SJSA1 (cell line): ENCODE data around the gene HNRNPH1. TPM values are rescaled to one million over a fixed set of nuclear protein-coding genes. Genes with fewer than 3 reads are reported as not detected.

Experiments used
- total RNA-seq: library from RNA; depleted of rRNA; stranded (reverse); fragments of >200 nt; shearing (Covaris generic); gene quantifications from 2 replicates; pipeline ENCODE4 v1.2.3, GENCODE V29; 2014; rRNA removed

The HNRNPH1 gene
- total RNA-seq, 1 experiment from 2014 or later = 639 TPM

Other genes with a start within 250 kb of the HNRNPH1 start
- gene RUFY1, start 73.1 kb downstream of the HNRNPH1 start, total RNA-seq = 38.4 and 41.9 TPM in 2 replicates
- not detected in 2 replicates for gene CBY3, start 57.4 kb upstream of the HNRNPH1 start, total RNA-seq
- gene CANX, start 75.3 kb upstream of the HNRNPH1 start, total RNA-seq = 813 and 826 TPM in 2 replicates
- 13.7 and 18.0 TPM in 2 replicates for gene MAML1, start 109.2 kb upstream of the HNRNPH1 start, total RNA-seq
- gene LTC4S, start 170.3 kb upstream of the HNRNPH1 start, total RNA-seq = 0.68 TPM in 1 of 2 replicates, not detected in the other
- gene MGAT4B, start 183.2 kb upstream of the HNRNPH1 start, total RNA-seq = 98.2 and 125 TPM in 2 replicates
- 298 and 772 TPM in 2 replicates for gene SQSTM1, start 197.2 kb upstream of the HNRNPH1 start, total RNA-seq
- 10.4 and 17.7 TPM in 2 replicates for gene MRNIP, start 235.1 kb upstream of the HNRNPH1 start, total RNA-seq